Epidermal melanocyte (primary cell): ENCODE measurements around the gene TNFRSF25.
A peak's percentile ranks its signal among the peaks of the same experiment; 100 is the strongest.
"Not testable (repeated sequence)": the region's sequence is repeated elsewhere in the genome, so short reads cannot be mapped to it uniquely, and the experiment has no call there.

Source experiments
- DNase-seq: peaks from one replicate; pipeline ENCODE4 v3.0.0; 2011; ENCODE audit warnings: low spot score; ENCODE audit not compliant: insufficient read length

The TNFRSF25 gene

GRCh38 chr1:6435547-6435946, 30.4 kb downstream of the TNFRSF25 start:
- DNase-seq: no peak

- no peak for DNase-seq
These were observed 30.8 kb downstream of the TNFRSF25 start for GRCh38 chr1:6435129-6435528.

DNA sequence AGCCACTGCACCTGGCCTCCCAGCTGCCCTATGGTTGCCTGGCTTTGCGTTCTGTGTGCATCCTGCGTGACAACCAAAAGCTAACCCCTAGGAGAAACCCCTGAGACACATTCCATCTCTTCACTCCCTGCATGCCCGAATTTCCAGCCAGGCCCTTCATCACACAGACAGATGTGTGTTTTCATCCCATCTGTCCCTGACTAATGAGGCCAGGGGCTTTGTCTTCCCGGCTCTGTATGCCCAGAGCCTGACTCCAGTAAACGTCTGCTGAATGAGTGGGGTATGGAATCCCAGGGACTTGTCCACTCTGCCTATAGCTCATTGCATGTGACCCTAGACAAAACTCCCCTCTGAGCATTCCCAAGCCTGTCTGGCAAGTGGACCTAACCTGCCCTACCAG, 31.8 kb downstream of the TNFRSF25 start:
- no peak for DNase-seq

- DNase-seq: not testable (repeated sequence)
These were observed 34.1 kb downstream of the TNFRSF25 start for GRCh38 chr1:6431645-6432579.

GRCh38 chr1:6429660-6430411, 36.1 kb downstream of the TNFRSF25 start:
- not testable (repeated sequence) for DNase-seq

GRCh38 chr1:6428453-6428852, 37.5 kb downstream of the TNFRSF25 start:
- not testable (repeated sequence) for DNase-seq

GRCh38 chr1:6427441-6428390, 38.3 kb downstream of the TNFRSF25 start:
- DNase-seq: no peak

DNA sequence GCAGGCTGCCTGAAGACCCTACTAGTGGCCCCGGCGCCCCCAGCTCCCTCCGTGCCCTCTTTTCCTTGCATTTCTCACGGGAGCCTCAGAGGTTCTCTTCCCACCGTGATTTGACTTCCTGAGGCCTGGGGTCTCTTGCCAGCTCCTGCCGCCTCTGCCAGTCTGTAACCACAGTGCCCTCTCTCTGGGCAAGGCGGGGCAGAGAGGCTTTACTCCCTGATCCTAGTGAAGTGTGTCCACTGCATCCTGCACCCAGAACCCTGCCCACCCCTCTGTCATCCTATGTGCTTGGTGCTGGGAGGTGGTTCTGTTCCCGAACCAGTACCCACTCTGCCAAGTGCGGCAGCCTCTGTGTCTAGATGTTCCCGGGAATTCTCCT, 39.0 kb downstream of the TNFRSF25 start:
- DNase-seq: no peak

DNA sequence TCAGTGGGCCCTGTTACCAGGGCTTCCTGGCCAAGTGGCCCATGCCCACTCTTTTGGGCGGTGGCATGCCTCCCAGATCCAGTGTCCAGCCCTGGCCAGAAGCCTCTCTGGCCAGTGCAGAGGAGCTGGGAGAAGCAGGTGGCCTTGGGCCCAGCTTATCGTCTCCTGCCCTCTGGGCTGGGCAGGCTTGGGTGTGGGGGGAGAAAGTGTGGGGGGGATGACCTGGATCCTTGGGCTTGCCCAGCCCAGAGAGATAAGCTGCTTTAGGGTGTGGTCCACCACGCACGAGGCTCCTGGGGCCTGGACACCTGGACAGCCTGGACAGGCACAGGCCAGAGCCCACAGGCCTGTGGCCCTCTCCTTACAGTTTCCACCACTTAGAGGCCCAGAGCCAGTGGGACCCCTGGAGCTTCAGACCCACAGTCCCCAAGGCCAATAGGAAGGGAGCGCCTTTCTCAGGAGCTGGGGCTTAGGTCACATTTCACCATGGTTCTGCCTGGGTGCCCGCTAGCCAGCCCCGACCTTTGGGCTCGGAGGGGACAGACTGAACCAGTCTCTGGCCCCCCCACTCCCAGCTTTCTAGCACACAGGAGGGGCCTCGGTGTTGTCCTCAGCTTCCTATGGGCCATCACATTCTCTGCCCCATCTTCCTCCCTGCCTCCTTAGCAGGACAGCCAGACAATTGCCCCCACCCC, 39.5 kb downstream of the TNFRSF25 start:
- DNase-seq: no peak

DNA sequence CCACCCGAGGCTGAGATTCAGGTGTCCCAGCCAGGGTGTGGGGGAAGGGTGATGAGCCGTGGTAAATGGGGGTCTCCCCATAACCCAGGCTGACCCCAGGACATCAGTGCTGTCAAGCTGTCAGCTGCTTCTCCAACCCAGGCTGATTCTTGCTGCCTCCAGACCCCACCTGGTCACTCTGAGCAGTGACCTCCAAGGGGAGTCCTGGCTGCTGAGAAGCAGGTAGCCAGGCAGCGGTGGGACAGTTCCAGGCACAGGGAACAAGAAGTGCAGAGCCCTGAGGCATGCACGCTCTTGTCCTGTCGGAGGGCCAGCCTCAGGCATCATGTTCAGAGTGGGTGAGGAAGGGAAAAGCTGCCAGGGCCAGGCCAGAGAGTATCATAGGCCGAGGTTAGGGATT, 40.3 kb downstream of the TNFRSF25 start:
- DNase-seq: no peak

DNA sequence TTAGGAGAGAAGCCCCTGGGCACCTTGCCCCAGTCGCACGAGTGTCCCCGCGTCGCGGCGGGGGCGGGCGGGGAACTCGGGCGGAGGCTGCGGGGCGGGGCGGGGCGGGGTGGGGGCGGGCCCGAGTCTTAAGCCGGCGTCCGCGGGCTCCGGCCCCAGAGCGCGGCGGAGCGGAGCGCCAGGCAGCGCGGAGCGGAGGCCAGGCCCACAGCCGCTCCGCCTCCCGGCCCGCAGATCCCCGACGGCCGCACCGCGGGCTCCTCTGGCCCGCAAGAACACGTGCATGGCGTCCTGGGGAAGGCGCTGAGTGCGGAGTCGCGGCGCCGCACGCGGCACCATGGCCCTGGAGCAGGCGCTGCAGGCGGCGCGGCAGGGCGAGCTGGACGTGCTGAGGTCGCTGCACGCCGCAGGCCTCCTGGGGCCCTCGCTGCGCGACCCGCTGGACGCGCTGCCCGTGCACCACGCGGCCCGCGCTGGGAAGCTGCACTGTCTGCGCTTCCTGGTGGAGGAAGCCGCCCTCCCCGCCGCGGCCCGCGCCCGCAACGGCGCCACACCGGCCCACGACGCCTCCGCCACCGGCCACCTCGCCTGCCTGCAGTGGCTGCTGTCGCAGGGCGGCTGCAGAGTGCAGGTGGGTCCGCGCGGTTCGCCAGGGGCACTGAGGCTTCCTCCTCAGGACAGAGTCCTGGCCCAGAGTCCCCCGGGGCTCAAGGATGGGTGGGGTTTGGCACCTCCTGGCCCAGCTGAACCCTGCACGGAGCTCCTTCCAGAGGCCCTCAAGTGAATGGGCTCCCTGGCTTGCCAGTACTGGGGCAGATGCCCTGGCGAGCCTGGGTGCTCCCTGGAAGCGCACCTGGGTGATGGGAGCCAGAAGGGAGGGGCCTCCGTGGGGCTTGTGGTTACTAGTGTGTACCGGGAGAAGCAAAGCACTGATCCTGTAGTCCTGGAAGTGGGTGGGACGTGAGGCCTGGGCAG, 41.1 kb downstream of the TNFRSF25 start, which contains the start of gene ESPN:
TSS of gene ESPN (plus strand) at position 158 of the 975 bp plus-strand sequence. CDS start at position 338, 180 bp downstream.
- no peak for DNase-seq

DNA sequence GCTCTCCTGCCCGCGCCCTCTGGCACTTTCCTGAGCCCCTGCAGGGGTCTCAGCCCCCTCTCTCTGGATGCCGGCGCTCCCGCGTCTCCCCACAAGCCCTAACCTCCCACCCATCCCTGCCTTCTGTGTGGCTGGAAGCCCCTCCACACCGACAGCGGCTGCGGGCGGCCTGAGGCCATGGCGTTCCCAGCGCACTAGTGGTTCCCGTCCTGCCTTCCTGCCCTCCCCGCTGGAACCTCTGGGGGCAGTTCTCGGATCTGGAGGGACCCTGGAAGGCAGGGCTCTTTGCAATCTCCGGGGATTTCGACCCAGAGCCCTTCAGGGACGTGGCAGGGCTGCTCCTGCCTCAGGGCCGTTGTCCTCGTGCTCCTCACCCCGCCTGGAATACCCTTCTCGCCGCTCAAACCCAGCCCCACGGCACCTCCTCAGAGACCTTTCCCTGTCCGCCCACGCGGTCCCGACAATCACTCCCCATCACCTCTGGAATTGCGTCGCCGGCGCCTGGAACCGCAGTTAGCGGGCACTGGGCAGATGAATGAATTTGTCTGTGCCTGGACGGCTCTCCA, 41.9 kb downstream of the TNFRSF25 start:
- DNase-seq: no peak

GRCh38 chr1:6423321-6423999, 42.5 kb downstream of the TNFRSF25 start:
- DNase-seq: no peak

GRCh38 chr1:6421266-6421665, 44.7 kb downstream of the TNFRSF25 start:
- no peak for DNase-seq

DNA sequence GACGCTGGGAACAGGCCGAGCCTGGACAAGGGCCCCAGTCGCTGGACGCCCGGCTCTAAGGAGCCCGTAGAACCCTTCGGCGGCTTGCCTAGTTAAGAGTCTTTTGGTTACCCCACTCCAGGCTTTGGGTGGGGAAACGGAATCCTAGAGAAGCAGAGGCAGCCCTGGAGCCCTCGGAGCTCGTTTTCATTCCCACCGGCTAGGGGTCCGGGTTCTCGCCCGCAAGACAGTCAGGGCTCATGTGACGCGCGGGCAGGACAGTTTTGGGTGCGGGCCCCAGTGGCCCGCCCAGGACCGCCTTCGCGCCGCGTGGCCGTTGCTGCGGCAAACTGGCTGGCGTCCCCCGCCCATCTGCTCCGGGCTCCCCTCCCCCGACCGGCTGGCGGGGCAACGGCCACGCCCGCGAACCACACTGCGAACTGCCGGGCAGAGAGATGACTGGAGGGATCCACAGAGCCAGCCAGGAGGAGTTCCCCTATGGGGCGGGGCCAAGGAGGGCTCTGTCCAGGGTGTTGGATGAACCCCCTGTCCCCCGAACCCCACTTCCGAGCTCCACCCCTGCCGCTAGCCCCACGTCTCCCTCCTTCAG, 45.4 kb downstream of the TNFRSF25 start:
- no peak for DNase-seq

DNA sequence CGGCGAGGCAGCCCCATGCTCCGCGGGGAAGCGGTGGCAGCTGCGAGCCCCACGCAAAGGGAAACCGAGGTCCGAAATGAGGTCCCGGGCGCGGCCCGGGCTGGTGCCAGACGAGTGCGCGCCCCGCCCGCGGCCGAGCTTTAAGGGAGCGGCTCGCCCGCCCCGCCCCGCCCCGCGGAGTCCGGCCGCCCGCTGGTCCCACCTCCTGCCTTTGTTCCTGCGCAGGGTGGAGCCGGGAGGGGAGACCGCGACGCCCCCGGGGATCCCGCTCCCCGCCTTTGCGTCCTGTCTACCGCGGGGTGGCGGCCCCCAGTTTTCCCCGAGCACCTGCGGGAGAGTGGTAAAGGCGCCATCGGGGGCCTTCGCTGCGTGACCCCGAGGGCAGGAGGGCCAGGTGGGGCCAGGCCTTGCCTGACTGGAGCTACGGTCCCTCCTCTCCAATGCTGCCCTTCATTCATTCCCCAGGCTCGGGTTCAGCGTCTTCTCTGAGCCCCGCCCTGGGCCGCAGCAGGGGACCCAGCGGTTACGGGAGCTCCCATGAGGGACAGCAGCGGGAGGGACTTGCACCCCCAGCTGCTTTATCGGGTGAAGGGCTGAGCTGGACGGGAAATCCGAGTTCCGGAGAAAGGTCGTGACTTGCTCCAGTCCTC, 46.0 kb downstream of the TNFRSF25 start, which contains the start of gene HES2:
TSS of gene HES2 (minus strand) at position 116 of the 650 bp plus-strand sequence. CDS start at position 17, 99 bp downstream.
- DNase-seq: peak; percentile 42

GRCh38 chr1:6419397-6419803, 46.6 kb downstream of the TNFRSF25 start:
- DNase-seq: no peak
